PFSK-1 (cell line): Measurements from ENCODE around the gene NCAPD3.

Source experiments
- FOXP2 ChIP-seq: optimal IDR thresholded peaks from 2 replicates; pipeline ENCODE3; 2011; ENCODE audit warnings: borderline replicate concordance, control low read depth, inconsistent platforms; ENCODE audit not compliant: insufficient read depth; ENCODE audit errors: extremely low read length, extremely low read depth
- POLR2AphosphoS5 ChIP-seq: IDR thresholded peaks from 2 replicates; pipeline ENCODE4 v1.6.1; 2012; ENCODE audit warnings: low read depth, mild to moderate bottlenecking, control low read depth, low read length, moderate library complexity
- REST ChIP-seq, 2 experiments: IDR thresholded peaks; 2 replicates each; pipeline versions ENCODE4 v1.6.1 to v1.8.0; 2011 to 2012; ENCODE audit warnings: low read depth in 2 of 2, low read length in 2 of 2, control low read depth in 1 of 2, inconsistent platforms in 1 of 2, mild to moderate bottlenecking in 1 of 2, moderate library complexity in 1 of 2; ENCODE audit not compliant: insufficient read depth in 1 of 2
- SIN3A ChIP-seq: IDR thresholded peaks from 2 replicates; pipeline ENCODE4 v1.6.1; 2012; ENCODE audit warnings: mild to moderate bottlenecking, low read length, moderate library complexity, borderline replicate concordance; ENCODE audit not compliant: insufficient read depth
- TAF1 ChIP-seq: IDR thresholded peaks from 2 replicates; pipeline ENCODE4 v1.6.1; 2012; ENCODE audit warnings: low read length, control low read depth, borderline replicate concordance; ENCODE audit not compliant: insufficient read depth

The NCAPD3 gene

GRCh38 chr11:134244593-134244992, 20.8 kb upstream of the NCAPD3 start:
- no peak for TF ChIP-seq SIN3A
- TF ChIP-seq TAF1 = no peak
- no peak for TF ChIP-seq FOXP2
- no peak for TF ChIP-seq REST (IDR thresholded peaks at IDR 0.05; ENCODE audit: insufficient read depth in 1 of 2, low read depth in 2 of 2, low read length in 2 of 2)
- TF ChIP-seq POLR2AphosphoS5 = no peak

GRCh38 chr11:134243913-134244312, 20.1 kb upstream of the NCAPD3 start:
- TF ChIP-seq FOXP2 (no peak), TAF1 (no peak), POLR2AphosphoS5 (no peak)

- TF ChIP-seq FOXP2 (no peak), SIN3A (no peak), REST (IDR thresholded peaks at IDR 0.05; ENCODE audit: insufficient read depth in 1 of 2, low read depth in 2 of 2, low read length in 2 of 2) (no peak), TAF1 (no peak), POLR2AphosphoS5 (no peak)
Measured at GRCh38 chr11:134242376-134242775, 18.6 kb upstream of the NCAPD3 start.

GRCh38 chr11:134240592-134240991, 16.8 kb upstream of the NCAPD3 start:
- no peak for TF ChIP-seq POLR2AphosphoS5
- TF ChIP-seq SIN3A = no peak
- no peak for TF ChIP-seq TAF1
- no peak for TF ChIP-seq REST (IDR thresholded peaks at IDR 0.05; ENCODE audit: insufficient read depth in 1 of 2, low read depth in 2 of 2, low read length in 2 of 2)
- TF ChIP-seq FOXP2 = no peak

GRCh38 chr11:134238956-134239355, 15.2 kb upstream of the NCAPD3 start:
- no peak for TF ChIP-seq FOXP2

GRCh38 chr11:134237557-134237922, 13.8 kb upstream of the NCAPD3 start:
- TF ChIP-seq TAF1 (no peak), REST (IDR thresholded peaks at IDR 0.05; ENCODE audit: insufficient read depth in 1 of 2, low read depth in 2 of 2, low read length in 2 of 2) (no peak), SIN3A (no peak), FOXP2 (no peak), POLR2AphosphoS5 (no peak)
